SK-N-SH treated with all-trans-retinoic acid at 6 μM for 48 hours (cell line): ENCODE results near the gene FLII.

ENCODE experiments used
- ATAC-seq: fragments of 200-7000 bp; cut with Tn5 transposase; 3 replicates; pipeline ENCODE4 v1.9.1; 2020; ENCODE audit warnings: mild to moderate bottlenecking, moderate library complexity
- ARNTL ChIP-seq: fragments of 450-650 bp; formaldehyde crosslinking; IDR thresholded peaks from 2 replicates; pipeline ENCODE4 v1.5.0; 2020; ENCODE audit warnings: low read depth, mild to moderate bottlenecking, moderate library complexity, borderline replicate concordance
- CREB5 ChIP-seq: fragments of 250-450 bp; sonication (Bioruptor Pico); IDR thresholded peaks from 2 replicates; pipeline ENCODE4 v1.5.1; 2020; ENCODE audit warnings: low read depth, mild to moderate bottlenecking, moderate library complexity
- CSDC2 ChIP-seq: fragments of 250-450 bp; sonication (Bioruptor Pico); IDR thresholded peaks from 2 replicates; pipeline ENCODE4 v1.5.0; 2020; ENCODE audit warnings: mild to moderate bottlenecking, moderate library complexity
- CSRNP3 ChIP-seq: fragments of 250-450 bp; sonication (Bioruptor Pico); IDR thresholded peaks from 2 replicates; pipeline ENCODE4 v1.5.1; 2021; ENCODE audit warnings: mild to moderate bottlenecking, moderate library complexity
- ESRRG ChIP-seq: fragments of 250-450 bp; sonication (Bioruptor Pico); IDR thresholded peaks from 2 replicates; pipeline ENCODE4 v1.6.1; 2021; ENCODE audit warnings: mild to moderate bottlenecking
- GLIS3 ChIP-seq: fragments of 250-450 bp; sonication (Bioruptor Pico); IDR thresholded peaks from 2 replicates; pipeline ENCODE4 v1.5.0; 2020; ENCODE audit warnings: mild to moderate bottlenecking, moderate library complexity
- ISL1 ChIP-seq: fragments of 250-450 bp; sonication (Bioruptor Pico); IDR thresholded peaks from 2 replicates; pipeline ENCODE4 v2.1.2; 2022; ENCODE audit warnings: mild to moderate bottlenecking, moderate library complexity
- OSR1 ChIP-seq: fragments of 250-450 bp; sonication (Bioruptor Pico); IDR thresholded peaks from 2 replicates; pipeline ENCODE4 v1.8.0; 2022; ENCODE audit warnings: moderate library complexity, mild to moderate bottlenecking, inconsistent platforms
- PATZ1 ChIP-seq: fragments of 250-450 bp; sonication (Bioruptor Pico); IDR thresholded peaks from 2 replicates; pipeline ENCODE4 v1.8.0; 2020; ENCODE audit warnings: mild to moderate bottlenecking, moderate library complexity, borderline replicate concordance
- POU6F1 ChIP-seq: fragments of 250-450 bp; sonication (Bioruptor Pico); IDR thresholded peaks from 2 replicates; pipeline ENCODE4 v1.8.0; 2021; ENCODE audit warnings: low read depth, mild to moderate bottlenecking, moderate library complexity, borderline replicate concordance
- PPARA ChIP-seq: fragments of 250-450 bp; sonication (Bioruptor Pico); IDR thresholded peaks from 2 replicates; pipeline ENCODE4 v1.5.0; 2020; ENCODE audit warnings: mild to moderate bottlenecking, borderline replicate concordance
- RARB ChIP-seq: fragments of 250-450 bp; sonication (Bioruptor Pico); IDR thresholded peaks from 2 replicates; pipeline ENCODE4 v1.8.0; 2021; ENCODE audit warnings: mild to moderate bottlenecking, moderate library complexity
- TCF4 ChIP-seq: fragments of 250-450 bp; sonication (Bioruptor Pico); IDR thresholded peaks from 2 replicates; pipeline ENCODE4 v1.8.0; 2021; ENCODE audit warnings: mild to moderate bottlenecking, moderate library complexity, borderline replicate concordance
- TOX ChIP-seq: fragments of 250-450 bp; sonication (Bioruptor Pico); IDR thresholded peaks from 2 replicates; pipeline ENCODE4 v1.8.0; 2021; ENCODE audit warnings: mild to moderate bottlenecking, moderate library complexity, borderline replicate concordance
- TSHZ2 ChIP-seq: fragments of 250-450 bp; sonication (Bioruptor Pico); IDR thresholded peaks from 2 replicates; pipeline ENCODE4 v1.5.0; 2020; ENCODE audit warnings: mild to moderate bottlenecking, moderate library complexity
- ZC3H10 ChIP-seq: fragments of 250-450 bp; sonication (Bioruptor Pico); IDR thresholded peaks from 2 replicates; pipeline ENCODE4 v1.5.1; 2021; ENCODE audit warnings: mild to moderate bottlenecking, moderate library complexity
- ZFP3 ChIP-seq: fragments of 250-450 bp; sonication (Bioruptor Pico); IDR thresholded peaks from 2 replicates; pipeline ENCODE4 v1.5.0; 2020; ENCODE audit warnings: mild to moderate bottlenecking, moderate library complexity
- ZFP30 ChIP-seq: fragments of 450-650 bp; formaldehyde crosslinking; IDR thresholded peaks from 2 replicates; pipeline ENCODE4 v1.5.0; 2022; ENCODE audit warnings: mild to moderate bottlenecking, moderate library complexity
- ZNF70 ChIP-seq: fragments of 450-650 bp; formaldehyde crosslinking; IDR thresholded peaks from 2 replicates; pipeline ENCODE4 v1.5.0; 2020; ENCODE audit warnings: mild to moderate bottlenecking, moderate library complexity
- ZNF8 ChIP-seq: fragments of 450-650 bp; formaldehyde crosslinking; IDR thresholded peaks from 2 replicates; pipeline ENCODE4 v1.5.0; 2020; ENCODE audit warnings: mild to moderate bottlenecking, moderate library complexity

FLII gene

GRCh38 chr17:18225642-18226283, 32.8 kb downstream of the FLII start:
- TF ChIP-seq ZNF8 (CRISPR knock-in tag), result no peak
- no peak for TF ChIP-seq GLIS3 (CRISPR knock-in tag)
- TF ChIP-seq ZC3H10 (CRISPR knock-in tag), result no peak
- no peak for TF ChIP-seq PPARA (CRISPR knock-in tag)
- TF ChIP-seq ZFP3 (CRISPR knock-in tag), result no peak
- no peak for TF ChIP-seq RARB (CRISPR knock-in tag)
- no peak for TF ChIP-seq TCF4
- TF ChIP-seq TSHZ2 (CRISPR knock-in tag), result no peak
- TF ChIP-seq ESRRG, result no peak
- no peak for TF ChIP-seq PATZ1 (CRISPR knock-in tag)
- TF ChIP-seq ZFP30 (CRISPR knock-in tag), result no peak
- no peak for TF ChIP-seq OSR1
- no peak for TF ChIP-seq CSRNP3 (CRISPR knock-in tag)
- TF ChIP-seq ISL1 (CRISPR knock-in tag), result no peak
- no peak for TF ChIP-seq CSDC2 (CRISPR knock-in tag)
- TF ChIP-seq ZNF70, result no peak
- no peak for TF ChIP-seq POU6F1 (CRISPR knock-in tag)
- TF ChIP-seq, all 23 proteins: peak for 0
- ATAC-seq, result peak; percentile 23

GRCh38 chr17:18225121-18225641, 33.4 kb downstream of the FLII start, which contains the start of gene LLGL1:
Gene LLGL1 (plus strand): TSS chr17:18225635. CDS start chr17:18225683, 48 bp downstream.
- peak; percentile 97 for ATAC-seq
- TF ChIP-seq ISL1 (CRISPR knock-in tag), result no peak
- TF ChIP-seq CREB5 (CRISPR knock-in tag), result no peak
- TF ChIP-seq ZC3H10 (CRISPR knock-in tag), result no peak
- TF ChIP-seq TCF4, result no peak
- TF ChIP-seq ZFP30 (CRISPR knock-in tag), result no peak

- ATAC-seq, result no peak
- no peak for TF ChIP-seq ARNTL (CRISPR knock-in tag)
- no peak for TF ChIP-seq TOX (CRISPR knock-in tag)
- TF ChIP-seq ZFP3 (CRISPR knock-in tag), result peak; percentile 90
These were observed 34.0 kb downstream of the FLII start for GRCh38 chr17:18224387-18225120.
